GM18867 (cell line): ENCODE data around the gene NDST4.
A peak's percentile ranks its signal among the peaks of the same experiment; 100 is the strongest.

ENCODE experiments used
- ATAC-seq: cut with Tn5 transposase; IDR thresholded peaks from one replicate; pipeline ENCODE4 v1.9.1; 2021; ENCODE audit warnings: mild to moderate bottlenecking, moderate library complexity; ENCODE audit not compliant: unreplicated experiment

NDST4 gene

DNA sequence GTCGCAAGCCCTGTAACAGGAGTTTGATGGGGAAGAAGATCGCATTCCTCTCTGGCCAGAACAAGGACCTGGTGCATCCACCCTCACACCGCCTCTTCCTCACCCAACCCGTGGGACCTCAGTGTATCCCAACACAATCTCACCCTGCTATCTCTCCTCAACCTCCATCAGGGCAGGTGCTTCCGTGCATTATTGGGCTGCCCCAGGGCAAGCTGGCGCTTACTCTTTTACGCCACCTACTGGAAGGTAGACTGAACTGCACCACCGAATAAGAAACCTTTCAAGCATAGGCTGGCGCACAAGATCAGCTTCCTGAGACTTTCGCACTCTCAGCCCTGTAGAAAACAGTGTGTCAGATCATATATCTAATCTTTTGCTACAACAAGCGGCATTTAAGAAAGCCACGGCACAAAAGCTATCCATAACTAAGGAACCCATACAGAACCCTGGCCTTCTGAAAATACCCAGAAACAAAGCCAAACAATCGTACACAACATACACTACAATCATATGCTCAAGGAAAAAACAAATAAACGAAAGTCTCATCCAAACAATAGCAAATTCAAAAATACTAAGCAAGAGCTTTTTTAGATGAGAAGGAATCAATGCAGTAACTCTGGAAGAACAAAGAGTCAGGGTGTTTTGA lies 305.5 kb downstream of the NDST4 start:
- peak; percentile 99 for ATAC-seq

DNA sequence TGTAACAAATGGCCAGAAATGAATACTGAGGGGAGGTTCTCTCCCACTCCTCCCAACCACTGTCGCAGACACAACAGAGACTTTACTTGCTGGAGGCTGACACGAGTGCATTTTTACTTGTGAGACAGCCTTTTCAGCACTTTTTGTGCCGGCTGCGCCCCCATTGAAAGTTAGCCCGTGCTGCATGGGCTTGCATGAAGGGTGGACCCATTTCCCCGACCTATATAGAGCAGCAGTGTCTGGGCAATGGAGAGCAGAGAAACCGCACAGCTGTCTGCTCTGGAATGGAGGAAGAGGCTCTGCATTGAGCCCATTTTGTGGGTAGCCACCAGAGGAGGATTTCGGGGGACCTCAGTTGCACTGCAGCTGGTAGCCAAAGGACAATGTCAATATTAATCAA lies 306.1 kb downstream of the NDST4 start:
- ATAC-seq: peak; percentile 15

DNA sequence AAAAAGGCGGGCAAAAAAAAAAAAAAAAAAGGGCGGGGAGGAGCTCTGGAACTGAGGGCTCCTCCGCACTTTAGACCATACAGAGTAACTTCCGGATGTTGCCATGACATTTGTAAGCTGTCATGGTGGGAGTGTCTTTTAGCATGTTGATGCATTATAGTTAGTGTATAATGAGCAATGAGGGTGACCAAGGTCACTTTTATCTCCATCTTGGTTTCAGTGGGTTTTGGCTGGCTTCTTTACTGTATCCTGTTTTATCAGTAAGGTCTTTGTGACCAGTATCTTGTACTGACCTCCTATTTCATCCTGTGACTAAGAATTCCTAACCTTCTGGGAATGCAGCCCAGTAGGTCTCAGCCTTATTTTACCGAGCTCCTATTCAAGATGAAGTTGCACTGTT lies 321.4 kb downstream of the NDST4 start:
- no peak for ATAC-seq

DNA sequence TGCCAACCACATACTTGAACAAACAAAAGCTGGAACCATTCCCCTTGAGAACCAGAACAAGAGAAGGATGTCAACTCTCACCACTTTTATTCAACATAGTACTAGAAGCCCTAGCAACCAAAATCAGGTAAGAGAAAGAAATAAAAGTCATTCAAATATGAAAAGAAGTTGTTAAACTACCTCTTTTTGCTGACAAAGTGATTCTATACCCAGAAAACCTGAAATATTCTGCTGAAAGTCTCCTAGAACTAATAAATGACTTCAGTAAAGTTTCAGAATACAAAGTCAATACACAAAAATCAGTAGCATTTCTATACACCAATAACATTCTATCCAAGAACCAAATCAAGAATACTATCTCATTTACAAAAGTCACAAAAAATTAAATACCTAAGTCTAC lies 327.9 kb downstream of the NDST4 start:
- ATAC-seq: no peak

DNA sequence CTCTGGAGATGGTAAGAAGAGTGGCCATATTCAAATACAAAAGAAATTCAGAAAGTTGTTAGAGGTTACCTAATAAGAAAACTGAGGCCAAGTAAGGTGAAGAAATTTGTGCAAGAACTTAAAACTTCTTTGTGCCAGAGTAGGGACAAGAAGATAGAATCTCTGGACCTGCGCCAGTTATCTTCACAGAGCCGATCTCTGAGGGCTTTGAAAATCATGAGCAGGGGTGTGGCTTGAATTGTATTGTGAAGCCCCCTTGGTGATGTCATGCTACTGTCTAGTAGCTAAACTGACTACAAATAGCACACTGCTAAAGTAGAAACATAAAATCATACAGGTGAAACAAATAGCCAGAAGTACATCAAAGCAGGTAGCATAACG lies 330.2 kb downstream of the NDST4 start:
- no peak for ATAC-seq

DNA sequence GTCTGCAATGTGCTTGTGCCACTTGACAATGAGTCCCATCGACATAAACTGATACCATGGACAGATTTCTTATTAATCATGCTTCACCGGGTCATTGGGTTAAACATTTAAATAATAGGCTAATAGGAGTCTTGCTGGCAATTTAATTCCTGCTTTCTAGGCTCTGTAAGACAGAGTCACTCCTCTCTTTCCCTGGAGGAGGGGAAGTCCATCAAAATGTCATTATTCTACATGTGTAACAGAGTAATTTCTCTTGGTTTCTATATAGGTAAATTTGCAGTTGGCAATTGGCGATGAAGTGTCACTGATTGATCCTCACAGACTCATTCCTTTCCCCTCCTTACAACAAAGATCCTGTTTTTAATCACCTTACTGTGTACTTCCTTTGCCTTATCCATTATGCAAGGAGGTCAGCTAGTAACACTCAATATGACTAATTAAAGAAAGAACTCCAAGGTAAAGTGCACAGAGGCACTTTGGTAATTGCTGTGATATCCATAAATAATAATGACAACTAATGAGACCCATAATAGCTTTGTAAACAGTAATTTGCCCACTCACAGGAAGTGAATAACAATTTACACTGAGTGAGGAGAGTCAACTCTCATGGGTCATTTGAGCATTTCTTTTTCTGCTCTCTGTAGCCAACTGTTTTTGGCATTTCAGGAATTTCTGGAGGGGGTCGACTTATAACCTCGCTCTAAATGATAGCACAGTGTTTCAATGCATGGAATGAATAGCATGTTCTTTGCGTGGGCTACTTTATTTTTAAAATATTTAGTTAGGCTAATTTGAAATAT lies 330.8 kb downstream of the NDST4 start:
- ATAC-seq: no peak

DNA sequence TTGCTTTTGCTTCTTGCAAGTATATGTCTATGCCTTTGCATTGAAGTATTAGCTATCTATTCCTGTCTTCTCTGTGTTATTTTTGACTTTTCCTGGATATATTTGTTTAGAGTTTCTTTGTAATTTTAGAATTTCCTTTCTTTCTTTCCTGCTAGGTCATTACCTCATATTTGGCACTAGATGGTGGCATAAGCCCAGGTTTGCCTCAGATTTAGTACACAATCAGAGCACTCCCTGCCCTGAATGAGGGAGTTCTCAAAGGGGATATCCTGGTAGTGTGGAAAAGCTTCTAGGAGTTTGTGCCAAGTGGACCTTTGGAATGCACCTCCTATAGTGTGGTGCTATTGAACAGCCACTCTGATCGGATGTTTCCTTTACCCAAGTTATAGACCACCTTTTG lies 333.2 kb downstream of the NDST4 start:
- no peak for ATAC-seq
